H1 (cell line): ENCODE data around the gene ATP5F1E. TPM values are rescaled to one million over a fixed set of nuclear protein-coding genes. Genes with fewer than 3 reads are reported as not detected.

Experiments used
- CTCF ChIA-PET: fragments of 300-600 bp; sonication (Branson Sonifier 250); formaldehyde crosslinking; loops from one replicate; lab custom pipeline; 2021; ENCODE audit not compliant: partially characterized antibody; lab: Charles Lee
- POLR2A ChIA-PET: fragments of 300-600 bp; sonication (Branson Sonifier 250); formaldehyde crosslinking; loops from one replicate; lab custom pipeline; 2021; ENCODE audit warnings: inconsistent platforms; ENCODE audit not compliant: partially characterized antibody; lab: Charles Lee
- DNase-seq, 2 experiments: peaks; one replicate each; pipeline versions ENCODE4 v3.0.0 to v3.0.0-alpha.2; 2010 to 2022; ENCODE audit warnings: low spot score in 2 of 2, low read depth in 1 of 2, mixed read lengths in 1 of 2
- FAIRE-seq: peaks from 2 replicates; lab custom pipeline; 2011; peaks lifted over from hg19 to GRCh38; lab: Jason Lieb, UNC
- H2AFZ ChIP-seq: 2 replicates; pipeline ENCODE4 v1.8.1; 2012; ENCODE audit warnings: low read length, inconsistent platforms
- H2AK5ac ChIP-seq: 2 replicates; pipeline ENCODE4 v1.6.1; 2013; ENCODE audit warnings: low read depth, low read length
- H2BK120ac ChIP-seq: replicated peaks from 2 replicates; pipeline ENCODE3; 2013; ENCODE audit warnings: low read depth, low read length, inconsistent platforms
- H2BK12ac ChIP-seq: 2 replicates; pipeline ENCODE4 v1.6.1; 2013; ENCODE audit warnings: low read depth, low read length
- H2BK15ac ChIP-seq: 2 replicates; pipeline ENCODE4 v1.6.1; 2013; ENCODE audit warnings: low read length
- H2BK20ac ChIP-seq: 2 replicates; pipeline ENCODE4 v1.6.1; 2013; ENCODE audit warnings: low read length
- H2BK5ac ChIP-seq: 2 replicates; pipeline ENCODE4 v1.6.1; 2013; ENCODE audit warnings: low read depth, low read length
- H3K14ac ChIP-seq: 2 replicates; pipeline ENCODE4 v1.6.1; 2013; ENCODE audit warnings: inconsistent platforms; ENCODE audit not compliant: insufficient read length
- H3K18ac ChIP-seq: 2 replicates; pipeline ENCODE4 v1.6.1; 2013; ENCODE audit warnings: low read length; ENCODE audit errors: extremely low read depth
- H3K23ac ChIP-seq: 2 replicates; pipeline ENCODE4 v1.6.1; 2013; ENCODE audit warnings: inconsistent platforms; ENCODE audit not compliant: insufficient read length
- H3K23me2 ChIP-seq: 2 replicates; pipeline ENCODE4 v1.6.1; 2013; ENCODE audit warnings: low read depth, low read length
- H3K27ac ChIP-seq: 2 replicates; pipeline ENCODE4 v1.6.1; 2011; ENCODE audit warnings: low read depth, low read length, inconsistent platforms
- H3K27me3 ChIP-seq, 4 experiments: replicated peaks in 1 of 4; 1 replicate in 1 of 4; 2 replicates in 3 of 4; pipeline versions ENCODE4 v1.6.1 to v1.8.1; 2011 to 2013; ENCODE audit warnings: low read length in 3 of 4, mild to moderate bottlenecking in 3 of 4, inconsistent platforms in 2 of 4, mixed read lengths in 2 of 4, moderate library complexity in 1 of 4; ENCODE audit not compliant: control insufficient read depth in 3 of 4, insufficient read depth in 3 of 4; ENCODE audit errors: extremely low read depth in 1 of 4
- H3K36me3 ChIP-seq, 4 experiments: 2 replicates each; pipeline versions ENCODE4 v1.6.1 to v1.8.1; 2011 to 2013; ENCODE audit warnings: mild to moderate bottlenecking in 4 of 4, low read length in 3 of 4, moderate library complexity in 2 of 4, control low read depth in 1 of 4, inconsistent platforms in 1 of 4; ENCODE audit not compliant: insufficient read depth in 4 of 4, control insufficient read depth in 2 of 4
- H3K4ac ChIP-seq: replicated peaks from 2 replicates; pipeline ENCODE3; 2013; ENCODE audit warnings: low read length, low read depth, mixed read lengths, inconsistent platforms; ENCODE audit not compliant: insufficient read length
- H3K4me1 ChIP-seq, 4 experiments: replicated peaks in 1 of 4; 1 replicate in 1 of 4; 2 replicates in 3 of 4; pipeline versions ENCODE4 v1.6.1 to v1.8.1; 2011 to 2013; ENCODE audit warnings: low read length in 3 of 4, inconsistent platforms in 2 of 4, mixed read lengths in 1 of 4; ENCODE audit not compliant: insufficient read depth in 4 of 4, control insufficient read depth in 3 of 4
- H3K4me2 ChIP-seq, 2 experiments: 2 replicates each; pipeline versions ENCODE4 v1.6.1 to v1.8.1; 2011 to 2013; ENCODE audit warnings: low read depth in 2 of 2, low read length in 2 of 2, control low read depth in 1 of 2, inconsistent platforms in 1 of 2, mild to moderate bottlenecking in 1 of 2; ENCODE audit not compliant: insufficient read depth in 1 of 2
- H3K4me3 ChIP-seq, 4 experiments: fragments of 200-600, 300-600 bp in 1 of 4; sonication (generic), shearing (Covaris generic), sonication (Bioruptor Twin) in 1 of 4; 2 replicates each; pipeline versions ENCODE4 v1.5.1 to v1.8.1; 2011 to 2016; ENCODE audit warnings: low read length in 4 of 4, low read depth in 3 of 4, control low read depth in 2 of 4, inconsistent platforms in 2 of 4, mild to moderate bottlenecking in 2 of 4, mixed read lengths in 1 of 4, moderate library complexity in 1 of 4; ENCODE audit not compliant: insufficient read depth in 2 of 4; ENCODE audit errors: extremely low read depth in 1 of 4
- H3K56ac ChIP-seq: replicated peaks from 2 replicates; pipeline ENCODE3; 2013; ENCODE audit warnings: low read depth, mild to moderate bottlenecking, mixed read lengths, low read length, inconsistent platforms; ENCODE audit not compliant: insufficient read length
- H3K79me1 ChIP-seq: 2 replicates; pipeline ENCODE4 v1.6.1; 2013; ENCODE audit warnings: low read depth, low read length, control low read depth
- H3K79me2 ChIP-seq, 2 experiments: 2 replicates each; pipeline versions ENCODE4 v1.6.1 to v1.8.1; 2012 to 2013; ENCODE audit warnings: low read length in 2 of 2, mild to moderate bottlenecking in 2 of 2, inconsistent platforms in 1 of 2; ENCODE audit not compliant: insufficient read depth in 2 of 2, control insufficient read depth in 1 of 2
- H3K9ac ChIP-seq, 4 experiments: replicated peaks in 1 of 4; 1 replicate in 1 of 4; 2 replicates in 3 of 4; pipeline versions ENCODE4 v1.6.1 to v1.8.1; 2011 to 2013; ENCODE audit warnings: low read depth in 3 of 4, low read length in 3 of 4, control low read depth in 2 of 4, mild to moderate bottlenecking in 2 of 4, moderate library complexity in 2 of 4, inconsistent platforms in 1 of 4; ENCODE audit errors: extremely low read depth in 1 of 4
- H3K9me3 ChIP-seq, 2 experiments: 2 replicates each; pipeline versions ENCODE4 v1.6.1 to v1.8.1; 2012 to 2013; ENCODE audit warnings: mild to moderate bottlenecking in 2 of 2, moderate library complexity in 2 of 2, control low read depth in 1 of 2, inconsistent platforms in 1 of 2, low read depth in 1 of 2, low read length in 1 of 2, mixed read lengths in 1 of 2; ENCODE audit not compliant: insufficient read depth in 2 of 2
- H4K20me1 ChIP-seq, 2 experiments: replicated peaks in 1 of 2; 2 replicates each; pipeline versions ENCODE3 to v1.8.1; 2011 to 2013; ENCODE audit warnings: inconsistent platforms in 2 of 2, low read length in 2 of 2, mild to moderate bottlenecking in 1 of 2; ENCODE audit not compliant: insufficient read depth in 2 of 2, control insufficient read depth in 1 of 2
- H4K5ac ChIP-seq: 2 replicates; pipeline ENCODE4 v1.6.1; 2013; ENCODE audit warnings: low read length, low read depth, mixed read lengths, inconsistent platforms; ENCODE audit not compliant: insufficient read length
- H4K8ac ChIP-seq: 2 replicates; pipeline ENCODE4 v1.8.0; 2013; ENCODE audit warnings: mild to moderate bottlenecking, moderate library complexity, low read length, inconsistent platforms; ENCODE audit not compliant: insufficient read depth; ENCODE audit errors: extremely low read depth
- H4K91ac ChIP-seq: replicated peaks from 2 replicates; pipeline ENCODE3; 2013; ENCODE audit warnings: low read length, mixed read lengths, inconsistent platforms; ENCODE audit not compliant: insufficient read length
- CTCF ChIP-seq, 3 experiments: IDR thresholded peaks; 1 replicate in 2 of 3; 2 replicates in 1 of 3; pipeline versions ENCODE4 v1.5.1 to v1.6.1; 2011; ENCODE audit warnings: low read length in 3 of 3, mild to moderate bottlenecking in 3 of 3, inconsistent platforms in 2 of 3, low read depth in 1 of 3, moderate library complexity in 1 of 3; ENCODE audit not compliant: insufficient read depth in 1 of 3; ENCODE audit errors: control extremely low read depth in 1 of 3
- WGBS, 2 experiments: shearing (Covaris generic) in 1 of 2; methylation state at CpG; one replicate each; pipeline versions ENCODE4 v1.1.6 to v1.1.7; 2013 to 2015; ENCODE audit warnings: low lambda C conversion rate in 2 of 2, mixed read lengths in 2 of 2, inconsistent platforms in 1 of 2, low coverage in 1 of 2, missing lambda C conversion rate in 1 of 2; ENCODE audit not compliant: insufficient replicate concordance in 2 of 2, insufficient coverage in 1 of 2, insufficient read length in 1 of 2; ENCODE audit errors: extremely low coverage in 1 of 2, missing lambda C conversion rate in 1 of 2; 5-methylcytosine and 5-hydroxymethylcytosine counted together
- polyA plus RNA-seq, 7 experiments: library from polyadenylated mRNA; depleted of rRNA in 3 of 7; stranded (reverse) in 5 of 7; unstranded in 2 of 7; fragments of >200 nt in 5 of 7; fragments of 200-250 nt in 2 of 7; gene quantifications; 1 replicate in 5 of 7; 2 replicates in 1 of 7; 4 replicates in 1 of 7; pipeline versions ENCODE4 v1.2.1 to v1.2.3, GENCODE V29; 2011 to 2013; ENCODE audit warnings: missing spikeins in 2 of 7, mixed read lengths in 2 of 7
- total RNA-seq: library from RNA; stranded (reverse); fragmentation: NEBNext Ultra II Directional; extraction: Animal tissue kit (Norgen Biotek cat#: 25700); gene quantifications from 2 replicates; pipeline ENCODE4 v1.2.1, GENCODE V29; 2021

ATP5F1E gene
- total and polyA plus RNA-seq, 2 of the 8 experiments (the other 6 are each of a cell fraction or from before 2014, with no cell fraction given) = 15.7 to 47.8 TPM

GRCh38 chr20:58987790-58988564 is 44.2 kb downstream of the ATP5F1E start:
- TF ChIP-seq CTCF (IDR thresholded peaks at IDR 0.05; ENCODE audit: control extremely low read depth in 1 of 3, insufficient read depth in 1 of 3, low read depth in 1 of 3, low read length in 3 of 3) = no peak
- no peak overlapping the region for H2AFZ ChIP-seq
- no peak overlapping the region for H3K9ac ChIP-seq
- H3K79me2 ChIP-seq = peaks cover 0 to 29% of the 10 kb centered on the region in 2 experiments; a peak in 3 of 4 replicates
- H4K5ac ChIP-seq = no peak overlapping the region
- no peak overlapping the region for H2BK12ac ChIP-seq
- no peak overlapping the region for H3K23ac ChIP-seq
- POLR2A ChIA-PET = interaction anchor here (0.8 to 1.0 kb wide), 2 partner anchors 9 to 10 kb away, joined by 3 to 4 read pairs; no protein-coding TSS in a partner anchor
- H3K4me3 ChIP-seq = no peak overlapping the region
- no peak overlapping the region for H3K27ac ChIP-seq
- peaks cover 2 to 15% of the 10 kb centered on the region in 2 experiments for H4K20me1 ChIP-seq
- FAIRE-seq = no peak
- CTCF ChIA-PET = interaction anchor here (0.6 kb wide), 1 partner anchor 10 kb away, joined by 3 read pairs; no protein-coding TSS in a partner anchor
- H3K4ac ChIP-seq = no peak overlapping the region
- H3K27me3 ChIP-seq = no peaks in the 10 kb centered on the region
- H3K18ac ChIP-seq = no peak overlapping the region
- no peak overlapping the region for H4K8ac ChIP-seq
- H2BK20ac ChIP-seq = no peak overlapping the region
- no peak overlapping the region for H2BK5ac ChIP-seq
- WGBS, 2 experiments = 88% methylated on average over 9 of the region's 9 CpGs; no CpG with 5 or more reads in 1 of the 2 experiments
- no peak overlapping the region for H2AK5ac ChIP-seq
- no peak overlapping the region for H3K14ac ChIP-seq
- no peaks in the 10 kb centered on the region for H3K4me1 ChIP-seq
- no peaks in the 10 kb centered on the region for H3K9me3 ChIP-seq
- H3K79me1 ChIP-seq = peaks cover 11% of the 10 kb centered on the region
- H4K91ac ChIP-seq = no peak overlapping the region
- no peak for DNase-seq
- no peak overlapping the region for H2BK15ac ChIP-seq
- H2BK120ac ChIP-seq = no peak overlapping the region
- H3K4me2 ChIP-seq = no peak overlapping the region
- H3K36me3 ChIP-seq = peaks cover 33 to 61% (median 53%) of the 10 kb centered on the region in 4 experiments
- H3K56ac ChIP-seq = no peak overlapping the region
- H3K23me2 ChIP-seq = no peaks in the 10 kb centered on the region
